Fibroblast of skin of abdomen (primary cell): ENCODE results near the gene LYPD5.

Source experiments
- DNase-seq: peaks from one replicate; pipeline ENCODE4 v3.0.0-alpha.2; 2013

Gene LYPD5

GRCh38 chr19:43751466-43752220 is 50.6 kb downstream of the LYPD5 start:
- no peak for DNase-seq

- no peak for DNase-seq
Measured at GRCh38 chr19:43749898-43750297, 52.3 kb downstream of the LYPD5 start.

GRCh38 chr19:43749152-43749551 is 53.1 kb downstream of the LYPD5 start:
- no peak for DNase-seq

- no peak for DNase-seq
Measured at GRCh38 chr19:43748685-43749084, 53.6 kb downstream of the LYPD5 start.

- no peak for DNase-seq
Measured at GRCh38 chr19:43748205-43748594, 54.0 kb downstream of the LYPD5 start.

- no peak for DNase-seq
Measured at GRCh38 chr19:43747557-43748204, 54.6 kb downstream of the LYPD5 start.
